ENCODE data around the gene PIEZO2. TPM values are rescaled to one million over a fixed set of nuclear protein-coding genes. Genes with fewer than 3 reads are reported as not detected.

Gene PIEZO2
- total and polyA plus RNA-seq, 2 of the 8 experiments (the other 6 are each of a cell fraction or from before 2014, with no cell fraction given) = 4.7 to 16.5 TPM

DNA sequence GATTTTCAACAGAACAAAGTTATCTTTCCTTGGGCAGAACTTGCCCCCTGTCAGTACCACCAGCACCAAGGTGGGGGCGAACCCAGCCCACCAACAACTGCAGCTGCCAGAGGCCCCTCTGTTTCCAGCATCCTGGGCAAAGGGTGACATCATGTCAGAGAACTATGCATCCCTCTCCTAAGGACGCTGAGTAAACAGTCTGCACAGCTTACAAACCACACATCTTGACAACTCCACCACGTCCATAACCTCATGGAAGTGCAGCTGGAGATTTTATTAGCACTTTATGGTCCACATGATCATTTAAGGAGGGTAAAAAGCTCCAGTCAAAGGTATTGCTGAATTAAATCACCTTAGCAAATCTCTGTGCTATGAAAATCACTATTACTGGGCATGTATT is 40.4 kb downstream of the PIEZO2 start:
- H3K56ac ChIP-seq (replicated peaks; ENCODE audit: insufficient read length, low read depth, low read length) = no peak overlapping the region
- no peaks in the 10 kb centered on the region for H3K27me3 ChIP-seq (replicated peaks in 1 of 4; ENCODE audit: control insufficient read depth in 3 of 4, extremely low read depth in 1 of 4, insufficient read depth in 3 of 4, low read length in 3 of 4)
- no peak overlapping the region for H2AFZ ChIP-seq (ENCODE audit: low read length)
- no peak overlapping the region for H3K9ac ChIP-seq (replicated peaks in 1 of 4; ENCODE audit: extremely low read depth in 1 of 4, low read depth in 3 of 4, low read length in 3 of 4)
- no peak overlapping the region for H2BK20ac ChIP-seq (ENCODE audit: low read length)
- H2BK120ac ChIP-seq (replicated peaks; ENCODE audit: low read depth, low read length) = no peak overlapping the region
- FAIRE-seq = no peak
- H3K14ac ChIP-seq (ENCODE audit: insufficient read length) = no peak overlapping the region
- no peaks in the 10 kb centered on the region for H3K23me2 ChIP-seq (ENCODE audit: low read depth, low read length)
- no peak overlapping the region for H3K27ac ChIP-seq (ENCODE audit: low read depth, low read length)
- no peak overlapping the region for H4K5ac ChIP-seq (ENCODE audit: insufficient read length, low read depth, low read length)
- H2BK15ac ChIP-seq (ENCODE audit: low read length) = no peak overlapping the region
- H4K8ac ChIP-seq (ENCODE audit: extremely low read depth, insufficient read depth, low read length) = no peak overlapping the region
- DNase-seq (ENCODE audit: low read depth in 1 of 2, low spot score in 2 of 2) = no peak
- H4K20me1 ChIP-seq (replicated peaks in 1 of 2; ENCODE audit: control insufficient read depth in 1 of 2, insufficient read depth in 2 of 2, low read length in 2 of 2) = no peaks in the 10 kb centered on the region
- ChIA-PET POLR2A (ENCODE audit: partially characterized antibody) (interaction anchor here (1.0 to 1.2 kb wide), 2 partner anchors 10 to 38 kb away, joined by 3 read pairs; no protein-coding TSS in a partner anchor), CTCF (ENCODE audit: partially characterized antibody) (interaction anchor here (0.7 kb wide), 1 partner anchor 11 kb away, joined by 3 read pairs; no protein-coding TSS in a partner anchor)
- 59% methylated on average over 3 of the region's 3 CpGs; no CpG with 5 or more reads in 1 of the 2 experiments for WGBS, 2 experiments (ENCODE audit: extremely low coverage in 1 of 2, insufficient coverage in 1 of 2, insufficient read length in 1 of 2, insufficient replicate concordance in 2 of 2, low coverage in 1 of 2, low lambda C conversion rate in 2 of 2, missing lambda C conversion rate in 1 of 2)
- no peak overlapping the region for H3K4me2 ChIP-seq (ENCODE audit: insufficient read depth in 1 of 2, low read depth in 2 of 2, low read length in 2 of 2)
- H3K36me3 ChIP-seq (ENCODE audit: control insufficient read depth in 2 of 4, insufficient read depth in 4 of 4, low read length in 3 of 4) = no peaks in the 10 kb centered on the region
- TF ChIP-seq TCF12 (IDR thresholded peaks at IDR 0.05; ENCODE audit: low read depth, low read length) (no peak), EP300 (IDR thresholded peaks at IDR 0.05; ENCODE audit: borderline replicate concordance in 1 of 2, low read depth in 2 of 2, low read length in 2 of 2) (no peak), CTBP2 (IDR thresholded peaks at IDR 0.05; ENCODE audit: borderline replicate concordance, insufficient read depth, insufficient read length, low read length) (no peak), BCL11A (IDR thresholded peaks at IDR 0.05; ENCODE audit: low read depth in 2 of 2, low read length in 2 of 2) (no peak), CBX5 (IDR thresholded peaks at IDR 0.05; ENCODE audit: low read depth, low read length) (no peak), SP4 (IDR thresholded peaks at IDR 0.05; ENCODE audit: low read length) (no peak), POLR2AphosphoS5 (IDR thresholded peaks at IDR 0.05; ENCODE audit: low read depth, low read length) (no peak), RFX5 (IDR thresholded peaks at IDR 0.05; ENCODE audit: borderline replicate concordance, low read depth, low read length) (no peak)
- TF ChIP-seq, protein P1, sequence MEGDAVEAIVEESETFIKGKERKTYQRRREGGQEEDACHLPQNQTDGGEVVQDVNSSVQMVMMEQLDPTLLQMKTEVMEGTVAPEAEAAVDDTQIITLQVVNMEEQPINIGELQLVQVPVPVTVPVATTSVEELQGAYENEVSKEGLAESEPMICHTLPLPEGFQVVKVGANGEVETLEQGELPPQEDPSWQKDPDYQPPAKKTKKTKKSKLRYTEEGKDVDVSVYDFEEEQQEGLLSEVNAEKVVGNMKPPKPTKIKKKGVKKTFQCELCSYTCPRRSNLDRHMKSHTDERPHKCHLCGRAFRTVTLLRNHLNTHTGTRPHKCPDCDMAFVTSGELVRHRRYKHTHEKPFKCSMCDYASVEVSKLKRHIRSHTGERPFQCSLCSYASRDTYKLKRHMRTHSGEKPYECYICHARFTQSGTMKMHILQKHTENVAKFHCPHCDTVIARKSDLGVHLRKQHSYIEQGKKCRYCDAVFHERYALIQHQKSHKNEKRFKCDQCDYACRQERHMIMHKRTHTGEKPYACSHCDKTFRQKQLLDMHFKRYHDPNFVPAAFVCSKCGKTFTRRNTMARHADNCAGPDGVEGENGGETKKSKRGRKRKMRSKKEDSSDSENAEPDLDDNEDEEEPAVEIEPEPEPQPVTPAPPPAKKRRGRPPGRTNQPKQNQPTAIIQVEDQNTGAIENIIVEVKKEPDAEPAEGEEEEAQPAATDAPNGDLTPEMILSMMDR (IDR thresholded peaks at IDR 0.05; ENCODE audit: control extremely low read depth in 1 of 3, insufficient read depth in 1 of 3, low read depth in 1 of 3, low read length in 3 of 3) = no peak
- no peak overlapping the region for H4K91ac ChIP-seq (replicated peaks; ENCODE audit: insufficient read length, low read length)
- H3K23ac ChIP-seq (ENCODE audit: insufficient read length) = no peak overlapping the region
- no peak overlapping the region for H3K18ac ChIP-seq (ENCODE audit: extremely low read depth, low read length)
- H3K79me2 ChIP-seq (ENCODE audit: control insufficient read depth in 1 of 2, insufficient read depth in 2 of 2, low read length in 2 of 2) = no peaks in the 10 kb centered on the region
- no peak overlapping the region for H2BK5ac ChIP-seq (ENCODE audit: low read depth, low read length)
- H2BK12ac ChIP-seq (ENCODE audit: low read depth, low read length) = no peak overlapping the region
- no peaks in the 10 kb centered on the region for H3K9me3 ChIP-seq (ENCODE audit: insufficient read depth in 2 of 2, low read depth in 1 of 2, low read length in 1 of 2)
- no peaks in the 10 kb centered on the region; the same call in 1 of the 2 replicates for H3K79me1 ChIP-seq (ENCODE audit: low read depth, low read length)
- no peak overlapping the region for H2AK5ac ChIP-seq (ENCODE audit: low read depth, low read length)
- no peak overlapping the region for H3K4ac ChIP-seq (replicated peaks; ENCODE audit: insufficient read length, low read depth, low read length)
- no peaks in the 10 kb centered on the region for H3K4me1 ChIP-seq (replicated peaks in 1 of 4; ENCODE audit: control insufficient read depth in 3 of 4, insufficient read depth in 4 of 4, low read length in 3 of 4)
- no peak overlapping the region for H3K4me3 ChIP-seq (ENCODE audit: extremely low read depth in 1 of 4, insufficient read depth in 2 of 4, low read depth in 3 of 4, low read length in 4 of 4)
